Measurements from ENCODE around the gene ZNF221.
"Not testable (repeated sequence)": the region's sequence is repeated elsewhere in the genome, so short reads cannot be mapped to it uniquely, and the experiment has no call there.

The ZNF221 gene

GRCh38 chr19:43950834-43951645, at the start of gene ZNF221:
Gene ZNF221 (plus strand): TSS chr19:43951228. CDS start chr19:43962727, 11,499 bp downstream.
- DNase-seq, result peak; percentile 99

- DNase-seq, result peak; percentile 92
These were observed 49.3 kb upstream of the ZNF221 start for GRCh38 chr19:43901395-43902390.

GRCh38 chr19:43902399-43902798, 48.6 kb upstream of the ZNF221 start:
- no peak for DNase-seq

DNA sequence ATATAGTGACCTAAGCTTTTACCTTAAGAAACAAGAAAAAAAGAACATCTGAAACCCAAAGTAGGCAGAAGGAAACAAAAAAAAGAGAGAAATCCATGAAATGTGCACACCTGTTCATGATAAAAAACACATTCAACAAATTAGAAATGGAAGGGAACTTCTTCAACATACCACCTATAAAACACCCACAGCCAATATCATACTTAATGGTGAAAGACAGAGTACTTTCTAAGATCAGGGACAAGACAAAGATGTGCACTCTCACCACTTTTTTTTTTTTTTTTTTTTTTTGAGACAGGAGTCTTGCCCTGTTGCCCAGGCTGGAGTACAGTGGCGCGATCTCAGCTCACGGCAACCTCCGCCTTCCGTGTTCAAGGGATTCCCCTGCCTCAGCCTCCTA, 45.1 kb upstream of the ZNF221 start:
- DNase-seq, result no peak

- DNase-seq, result no peak
These were observed 44.3 kb upstream of the ZNF221 start for GRCh38 chr19:43906774-43907173.

- DNase-seq, result no peak
These were observed 42.4 kb upstream of the ZNF221 start for GRCh38 chr19:43908659-43909058.

DNA sequence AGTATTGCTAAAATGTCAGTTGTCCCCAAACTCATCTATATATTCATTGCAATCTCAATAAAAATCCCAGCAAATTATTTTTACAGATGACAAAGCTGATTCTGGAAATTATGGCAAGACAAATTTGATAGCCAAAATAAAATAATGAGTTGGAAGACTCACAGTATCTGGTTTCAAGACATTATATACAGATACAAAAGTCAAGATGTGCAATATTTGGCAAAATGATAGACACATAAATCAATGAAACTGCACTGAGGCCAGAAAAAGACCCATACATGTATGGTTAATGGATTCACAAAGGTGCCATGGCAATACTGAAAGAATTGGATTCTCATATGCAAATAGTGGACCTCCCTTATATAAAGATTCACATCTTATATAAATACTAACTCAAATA, 40.1 kb upstream of the ZNF221 start:
- DNase-seq, result no peak

GRCh38 chr19:43913383-43913782, 37.6 kb upstream of the ZNF221 start:
- no peak for DNase-seq

GRCh38 chr19:43914051-43914450, 37.0 kb upstream of the ZNF221 start:
- no peak for DNase-seq

- no peak for DNase-seq
These were observed 27.2 kb upstream of the ZNF221 start for GRCh38 chr19:43923875-43924274.

DNA sequence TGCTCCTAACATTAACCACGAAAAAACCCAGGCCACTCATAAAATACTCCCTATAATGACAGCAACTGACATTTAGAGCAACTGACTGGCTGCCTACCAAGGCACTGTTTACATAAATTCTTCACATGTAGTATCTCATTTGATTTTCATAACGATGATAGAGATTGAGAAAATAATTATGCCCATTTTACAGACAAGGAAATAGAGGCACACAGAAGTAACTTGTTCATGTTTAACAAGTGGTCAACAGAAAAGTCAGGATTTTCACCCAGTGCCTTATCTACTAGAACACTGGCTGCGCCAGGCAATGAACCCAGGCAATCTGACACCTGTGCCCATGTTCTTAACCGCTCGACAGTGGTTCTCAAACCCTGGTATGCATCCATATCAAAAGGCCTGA, 22.2 kb upstream of the ZNF221 start:
- DNase-seq, result no peak

DNA sequence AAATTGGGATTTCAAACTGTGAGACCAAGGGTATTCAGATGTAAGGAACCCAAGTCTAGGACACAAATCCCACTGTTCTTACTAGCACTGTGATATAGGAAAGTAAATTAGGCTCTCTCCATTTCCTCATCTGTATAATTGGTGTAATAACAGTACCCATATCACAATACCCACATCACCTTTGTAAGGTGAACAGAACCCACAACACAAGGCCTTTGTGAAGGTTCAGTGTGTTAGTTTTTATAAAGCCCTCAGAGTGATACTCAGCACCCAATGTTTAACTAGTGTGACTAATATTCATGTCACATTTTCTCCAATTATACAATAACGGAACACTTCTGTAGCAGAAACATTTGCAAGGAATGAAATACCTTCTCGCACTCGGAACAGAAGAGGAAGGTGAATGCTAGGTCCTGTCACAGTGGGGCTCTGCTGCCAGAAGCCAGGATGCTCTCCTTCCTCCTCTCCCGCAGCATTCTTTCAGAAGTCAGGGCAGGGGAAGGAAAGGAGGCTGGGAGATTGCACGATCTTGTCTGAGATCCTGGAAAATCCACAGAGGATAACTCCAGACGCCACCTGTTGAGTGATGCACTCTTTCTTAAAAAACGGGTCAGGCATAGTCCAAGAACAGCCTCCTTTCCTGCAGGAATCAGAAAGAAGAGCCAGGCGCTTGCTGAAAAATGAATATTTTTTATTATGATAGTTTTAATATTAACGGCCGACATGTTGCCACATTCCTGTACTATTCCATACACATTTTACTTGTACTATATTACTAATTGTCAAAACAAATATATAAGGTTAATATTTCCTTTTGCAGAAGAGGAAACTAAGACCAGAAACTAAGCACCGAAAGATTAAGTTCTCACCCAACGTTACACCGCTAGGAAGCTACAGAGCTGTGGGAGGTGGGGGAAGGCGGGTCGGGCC, 16.7 kb upstream of the ZNF221 start:
- peak; percentile 17 for DNase-seq

DNA sequence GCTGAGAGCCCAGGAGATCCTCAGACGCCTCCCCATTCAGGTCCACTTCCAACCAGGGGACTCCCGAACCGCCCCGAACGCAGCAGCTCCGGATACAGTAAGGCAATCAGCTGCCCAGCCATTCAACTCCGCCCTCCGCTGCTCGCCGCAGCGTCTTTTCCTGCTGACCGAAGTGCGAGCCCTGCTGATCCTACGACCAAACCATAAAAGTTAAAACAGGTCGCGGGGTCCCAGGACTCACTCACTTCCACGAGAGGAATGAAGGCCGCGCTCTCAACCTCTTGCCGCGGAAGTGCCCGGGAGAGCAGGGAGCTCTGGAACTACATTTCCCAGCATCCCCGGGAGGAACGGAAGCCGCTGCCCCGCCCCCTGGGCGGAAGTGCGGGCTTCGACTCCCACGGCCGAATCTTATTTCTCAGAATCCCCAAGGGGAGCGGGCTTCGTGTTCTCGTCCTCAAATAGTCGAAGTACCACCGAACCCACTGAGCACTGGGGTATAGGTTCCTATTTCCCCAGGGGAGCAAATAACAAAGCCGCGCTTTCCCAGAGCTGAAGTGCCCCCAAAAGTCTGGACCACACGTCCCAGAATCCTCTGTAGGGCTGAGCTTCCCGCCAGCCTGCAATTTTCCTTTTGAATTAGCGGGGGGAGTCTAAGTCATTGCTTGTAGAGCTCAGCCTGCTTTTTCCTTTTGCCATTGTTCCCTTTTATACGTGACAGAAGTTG, 15.9 kb upstream of the ZNF221 start, which contains the start of gene ZNF45:
Gene ZNF45 (minus strand): TSS at position 298 of the 724 bp plus-strand sequence. CDS start 13,097 bp downstream, outside the sequence.
- DNase-seq, result peak; percentile 93

DNA sequence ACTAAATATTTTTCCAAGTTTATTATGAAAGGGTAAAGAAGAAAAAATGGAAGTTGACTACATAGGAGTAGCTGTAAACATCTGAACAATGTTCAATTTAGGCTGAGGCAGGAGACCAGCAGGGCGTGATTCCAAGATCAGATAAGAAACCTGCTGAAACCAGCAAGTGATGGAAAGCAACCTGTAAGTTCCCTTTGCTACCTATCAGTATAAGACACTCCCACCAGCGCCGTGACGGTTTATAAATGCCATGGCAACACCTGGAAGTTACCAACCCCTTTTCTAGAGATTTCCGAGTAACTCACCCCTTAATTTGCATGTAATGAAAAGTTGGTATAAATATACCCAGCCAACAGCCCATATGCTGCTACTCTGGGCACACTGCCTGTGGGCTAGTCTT, 14.8 kb upstream of the ZNF221 start:
- DNase-seq, result no peak

GRCh38 chr19:43939557-43940260, 11.3 kb upstream of the ZNF221 start:
- DNase-seq, result no peak

- no peak for DNase-seq
These were observed 10.3 kb upstream of the ZNF221 start for GRCh38 chr19:43940719-43941118.

DNA sequence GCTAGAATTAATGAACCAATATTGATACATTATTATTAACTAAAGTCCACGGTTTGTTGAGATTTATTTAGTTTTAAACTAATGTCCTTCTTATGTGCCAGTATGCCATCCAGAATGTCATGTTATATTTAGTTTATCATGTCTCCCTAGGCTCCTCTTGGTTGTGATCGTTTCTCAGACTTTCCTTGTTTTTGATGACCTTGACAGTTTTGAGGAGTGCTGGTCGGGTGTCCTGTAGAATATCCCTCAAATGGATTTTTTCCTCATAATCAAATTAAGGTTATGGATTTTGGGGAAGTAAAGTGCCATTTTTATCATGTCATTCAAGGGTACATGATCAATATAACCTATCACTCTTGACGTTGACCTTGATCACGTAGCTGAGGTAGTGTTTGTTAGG, 9.8 kb upstream of the ZNF221 start:
- DNase-seq, result no peak

GRCh38 chr19:43947412-43947811, 3.6 kb upstream of the ZNF221 start:
- not testable (repeated sequence) for DNase-seq

DNA sequence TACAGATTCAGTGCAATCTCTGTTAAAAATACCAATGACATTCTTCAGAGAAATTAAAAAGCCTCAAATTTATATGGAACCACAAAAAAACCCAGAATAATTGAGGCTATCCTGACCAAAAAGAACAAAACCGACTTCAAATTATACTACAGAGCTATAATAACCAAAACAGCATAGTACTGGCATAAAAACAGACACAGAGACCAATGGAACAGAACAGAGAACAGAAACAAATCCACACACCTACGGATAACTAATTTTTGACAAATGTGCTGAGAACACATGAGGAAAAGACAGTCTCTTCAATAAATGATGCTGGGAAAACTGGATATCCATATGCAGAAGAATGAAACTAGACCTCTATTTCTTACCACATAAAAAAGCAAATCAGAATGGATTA, 1.2 kb upstream of the ZNF221 start:
- DNase-seq, result not testable (repeated sequence)

DNA sequence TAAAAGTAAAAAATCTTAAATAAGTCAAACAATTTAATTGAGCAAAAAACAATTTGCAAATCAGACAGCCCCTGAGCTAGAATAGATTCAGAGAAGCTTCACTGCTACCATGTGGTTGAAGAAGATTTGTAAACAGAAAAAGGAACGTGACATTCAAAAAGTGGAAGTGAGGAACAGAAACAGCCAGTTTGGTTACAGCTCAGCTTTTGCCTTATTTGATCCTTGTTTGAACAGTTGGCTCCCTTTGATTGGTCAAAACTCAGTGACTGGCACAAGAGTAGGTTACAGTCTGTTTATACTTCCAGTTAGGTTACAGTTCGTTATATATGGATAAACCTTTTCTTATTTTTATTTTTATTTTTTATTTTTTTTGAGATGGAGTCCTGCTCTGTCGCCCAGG, 5.8 kb downstream of the ZNF221 start:
- DNase-seq, result no peak

DNA sequence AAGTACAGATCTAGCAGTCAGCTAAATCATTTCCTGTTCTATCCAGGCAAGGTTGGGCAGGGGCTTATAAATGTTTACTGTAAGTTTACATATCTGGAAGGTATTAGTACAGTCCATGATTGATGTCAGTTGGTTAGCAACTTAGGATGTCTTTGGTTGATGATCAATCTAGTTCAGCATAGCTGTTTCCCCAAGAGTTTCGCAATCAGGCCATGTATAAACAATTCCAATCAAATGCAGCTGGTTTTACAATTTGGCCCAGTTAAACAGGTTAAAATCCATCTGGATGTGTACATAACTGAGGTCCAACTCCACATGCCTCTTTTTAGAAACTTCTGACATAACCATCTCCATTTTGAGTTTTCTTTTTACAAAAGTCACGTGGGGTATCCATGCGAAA, 6.9 kb downstream of the ZNF221 start:
- DNase-seq, result peak; percentile 42

Measured in EL (cell line).